ENCODE data around the gene ZNF805.
A peak's percentile ranks its signal among the peaks of the same experiment; 100 is the strongest.
"Not testable (repeated sequence)": the region's sequence is repeated elsewhere in the genome, so short reads cannot be mapped to it uniquely, and the experiment has no call there.

The ZNF805 gene

GRCh38 chr19:57269515-57270250 is 29.3 kb downstream of the ZNF805 start:
- no peak for DNase-seq

DNA sequence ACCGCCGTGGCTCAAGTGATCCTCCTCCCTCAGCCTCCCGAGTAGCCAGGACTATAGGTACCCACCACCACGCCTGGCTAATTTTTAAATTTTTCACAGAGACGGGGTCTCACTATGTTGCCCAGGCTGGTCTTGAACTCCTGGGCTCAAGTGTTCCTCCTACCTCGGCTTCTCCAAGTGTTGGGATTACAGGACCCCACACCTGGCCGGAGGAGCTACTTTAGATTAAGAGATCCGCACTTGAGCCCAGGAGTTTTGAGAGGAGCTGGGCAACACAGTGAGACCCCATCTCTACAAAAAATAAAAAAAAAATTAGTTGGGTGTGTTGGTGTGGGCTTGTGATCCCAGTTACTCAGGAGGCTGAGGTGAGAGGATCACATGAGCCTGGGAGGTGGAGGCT is 30.8 kb downstream of the ZNF805 start:
- DNase-seq: no peak

- DNase-seq: no peak
Observed at GRCh38 chr19:57273014-57273413, 32.6 kb downstream of the ZNF805 start.

DNA sequence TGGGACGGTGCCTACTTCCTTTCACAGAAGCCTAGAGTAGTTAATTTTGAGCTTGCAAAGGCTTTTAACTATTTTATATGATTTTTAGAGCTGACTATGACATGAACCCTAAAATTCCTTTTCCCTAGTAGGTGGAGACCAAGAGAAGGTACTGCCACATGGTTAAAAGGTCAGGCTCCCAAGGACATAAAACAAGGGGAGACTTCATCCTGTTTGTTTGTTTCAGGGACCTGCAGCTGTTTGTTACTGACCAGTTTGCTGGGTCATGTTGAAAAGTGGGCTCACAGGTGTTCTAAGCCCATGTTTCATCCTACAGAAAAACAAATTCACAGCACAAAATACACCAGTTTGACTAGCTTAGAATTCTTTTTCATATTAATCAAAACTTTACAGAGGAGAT is 36.0 kb downstream of the ZNF805 start:
- no peak for DNase-seq

DNA sequence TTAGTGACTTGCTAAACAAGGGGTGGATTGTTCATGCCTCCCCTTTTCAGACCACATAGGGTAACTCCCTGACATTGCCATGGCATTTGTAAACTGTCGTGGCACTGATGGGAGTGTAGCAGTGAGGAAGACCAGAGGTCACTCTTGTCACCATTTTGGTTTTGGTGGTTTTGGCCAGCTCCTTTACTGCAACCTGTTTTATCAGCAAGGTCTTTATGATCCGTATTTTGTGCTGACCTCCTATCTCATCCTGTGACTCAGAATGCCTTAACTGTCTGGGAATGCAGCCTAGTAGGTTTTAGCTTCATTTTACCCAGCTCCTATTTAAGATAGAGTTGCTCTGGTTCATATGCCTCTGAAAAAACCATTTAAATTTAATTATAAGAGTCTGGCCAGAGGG is 38.0 kb downstream of the ZNF805 start:
- DNase-seq: not testable (repeated sequence)

DNA sequence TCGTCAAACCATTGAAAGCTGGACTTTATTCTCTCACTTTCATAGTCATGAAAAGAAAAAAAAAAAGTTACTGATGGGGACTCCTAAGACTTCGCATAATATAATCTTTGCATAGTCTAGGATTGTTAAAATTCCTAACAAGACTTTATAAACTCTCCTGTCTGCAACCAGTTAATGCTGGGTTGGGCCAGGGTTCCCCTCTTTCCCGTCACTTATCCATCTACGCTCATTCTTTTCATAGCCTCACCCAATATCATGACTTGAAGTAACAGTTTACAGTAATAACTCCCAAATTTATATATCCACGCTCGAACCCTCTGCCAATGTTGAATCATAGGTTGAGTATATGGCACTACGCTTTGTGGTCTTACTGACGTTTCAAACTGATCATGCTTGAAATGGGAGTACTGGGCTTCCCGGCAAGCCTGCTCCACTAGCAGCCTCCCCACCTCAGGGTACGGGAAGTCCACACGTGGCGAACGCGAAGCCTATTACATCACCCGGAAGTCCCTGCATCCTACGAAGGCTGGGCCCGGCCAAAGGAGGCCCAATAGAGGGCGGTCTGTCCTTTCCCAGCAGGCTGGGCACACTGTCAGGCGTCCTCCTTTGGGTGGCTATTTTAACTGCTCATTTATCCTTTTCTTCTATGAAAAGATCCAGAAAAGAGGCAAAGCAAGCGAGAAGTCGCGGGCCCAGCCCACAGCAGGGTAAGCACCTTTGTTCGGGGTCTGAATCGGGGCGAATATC is 39.2 kb downstream of the ZNF805 start:
- DNase-seq: peak; percentile 89

- DNase-seq: peak; percentile 97
Observed at GRCh38 chr19:57280165-57280961, 39.9 kb downstream of the ZNF805 start, which contains the start of gene ZNF460. Gene ZNF460 (plus strand): TSS chr19:57280485. CDS start chr19:57280807, 322 bp downstream.

DNA sequence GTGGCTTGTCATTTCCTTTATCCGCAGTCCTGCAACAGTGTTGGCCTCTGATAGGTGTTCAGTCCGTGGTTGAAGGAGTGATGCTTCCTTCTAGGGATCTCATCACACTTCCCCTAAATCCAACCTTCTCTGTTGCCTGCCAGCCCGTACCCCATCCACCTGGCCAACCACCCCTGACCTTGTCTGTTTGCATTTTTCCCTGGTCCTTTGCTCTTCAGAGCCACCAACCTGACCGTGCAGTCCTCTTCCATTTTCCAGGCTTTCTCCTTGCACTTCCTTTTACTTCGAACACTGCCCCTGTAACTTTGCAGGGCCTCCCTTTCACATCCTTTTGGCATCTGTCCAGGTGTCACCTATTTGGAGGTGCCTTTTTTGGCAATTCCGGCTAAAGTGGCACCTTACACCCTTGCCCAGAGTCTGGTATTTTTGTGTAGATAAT is 40.5 kb downstream of the ZNF805 start:
- peak; percentile 36 for DNase-seq

DNA sequence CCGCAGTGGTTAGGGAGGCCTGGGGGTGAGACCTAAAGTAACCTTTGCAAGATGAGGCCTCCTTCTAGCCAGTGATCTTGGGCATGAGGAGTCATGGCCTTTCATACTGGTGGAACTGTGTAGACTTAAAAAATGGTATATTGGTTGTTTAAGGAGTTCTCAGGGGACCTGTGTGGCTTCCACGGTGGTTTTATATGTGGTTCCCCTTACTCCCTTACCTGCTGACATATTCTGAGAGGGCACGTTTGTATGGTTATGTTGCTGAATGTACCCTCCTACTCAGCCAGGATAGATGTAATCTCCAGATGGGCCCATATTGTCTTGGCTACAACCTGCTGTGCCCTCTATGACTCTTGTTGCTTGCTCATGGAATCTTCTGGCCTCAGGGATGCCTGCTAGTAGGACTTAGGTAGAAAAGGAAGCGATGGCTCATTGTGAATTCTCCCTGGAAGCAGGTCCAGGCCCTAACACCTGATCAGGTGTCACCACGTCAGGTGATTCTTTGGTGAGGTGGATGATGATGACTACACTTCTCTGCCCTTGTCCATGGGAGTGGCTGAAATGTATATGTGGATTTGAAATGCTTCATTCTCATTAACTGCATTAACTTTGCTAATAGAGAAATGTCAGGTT is 41.7 kb downstream of the ZNF805 start:
- DNase-seq: no peak

DNA sequence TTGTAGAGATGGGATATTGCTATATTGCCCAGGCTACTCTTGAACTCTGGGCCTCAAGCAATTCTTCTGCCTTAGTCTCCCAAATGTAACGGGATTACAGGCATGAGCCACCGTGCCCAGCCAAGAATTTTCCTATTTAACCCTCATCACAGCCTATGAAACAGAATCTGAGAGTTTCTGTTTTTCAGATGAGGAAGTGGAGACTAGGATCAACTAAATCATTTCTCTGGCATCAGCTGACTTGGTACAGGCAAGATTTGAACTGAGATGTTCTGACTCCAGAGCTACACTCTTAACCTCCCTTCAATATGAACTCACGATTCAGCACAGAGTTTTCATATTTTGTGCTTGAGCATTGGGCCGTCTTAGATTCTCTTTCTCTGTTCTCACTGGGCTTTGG is 47.9 kb downstream of the ZNF805 start:
- no peak for DNase-seq

GRCh38 chr19:57290970-57291369 is 50.5 kb downstream of the ZNF805 start:
- no peak for DNase-seq

GRCh38 chr19:57292547-57292946 is 52.1 kb downstream of the ZNF805 start:
- DNase-seq: no peak

- no peak for DNase-seq
Observed at GRCh38 chr19:57293719-57294118, 53.3 kb downstream of the ZNF805 start.

DNA sequence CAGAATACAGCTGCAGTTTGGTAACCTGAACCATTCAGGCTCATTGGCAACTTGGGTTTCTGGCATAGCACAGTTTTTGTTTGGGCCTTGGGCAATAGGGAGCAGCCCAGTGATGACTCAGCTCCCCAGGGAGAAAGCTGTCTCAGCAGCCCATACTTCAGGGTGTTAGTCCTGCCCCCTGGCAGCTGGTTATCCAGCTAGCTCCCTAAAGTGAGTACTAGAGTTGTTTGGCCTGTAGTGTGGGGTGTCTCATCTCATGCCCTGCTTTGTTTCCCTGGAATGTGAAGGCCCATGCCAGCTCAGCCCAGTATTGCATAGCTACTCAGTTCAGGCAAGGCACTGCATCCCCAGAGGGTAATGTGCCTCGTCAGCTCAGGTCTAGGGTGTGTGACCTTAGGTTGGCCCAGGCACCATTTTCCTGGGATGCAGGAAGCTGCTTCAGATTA is 61.6 kb downstream of the ZNF805 start:
- DNase-seq: no peak

DNA sequence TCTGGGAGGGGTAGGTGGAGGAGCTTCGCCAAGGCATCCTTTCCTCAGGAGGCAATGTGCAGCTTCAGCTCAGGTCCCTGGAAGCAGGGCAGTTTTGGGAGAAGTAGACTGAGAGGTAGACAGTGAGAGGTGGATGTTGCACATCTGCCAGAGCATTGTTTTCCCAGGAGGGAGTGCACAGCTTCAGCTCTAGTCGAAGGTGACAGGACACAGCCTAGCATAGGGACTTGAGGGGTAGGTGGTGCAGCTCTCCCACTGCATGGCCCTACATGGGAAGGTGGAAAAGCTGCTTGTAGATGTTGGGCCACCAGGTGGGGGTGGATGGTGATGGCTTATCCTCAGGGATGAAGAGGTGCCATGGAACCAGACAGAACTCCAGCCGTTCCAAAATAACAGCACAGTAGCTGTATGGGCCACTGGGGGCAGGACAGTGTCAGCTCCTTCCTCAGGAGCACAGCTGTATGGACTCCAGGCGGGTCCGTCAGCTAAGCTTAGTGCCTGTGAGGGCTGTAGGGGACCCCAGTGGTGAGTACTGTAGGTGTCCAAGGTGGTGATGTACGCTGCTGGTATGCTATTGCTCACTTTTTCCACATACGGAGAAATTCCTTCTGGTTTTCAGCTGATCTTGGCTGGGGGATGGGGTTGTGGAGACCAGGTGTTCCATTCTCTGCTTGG is 62.4 kb downstream of the ZNF805 start:
- no peak for DNase-seq

Measured in CD4-positive, alpha-beta T cell treated with Interleukin-15 for 1 hour (primary cell).